IPS DF 19.7 (cell line): Measurements from ENCODE around the gene AMDHD2.

Experiments
- DNase-seq: peaks from one replicate; pipeline ENCODE4 v3.0.0-alpha.2; 2013; ENCODE audit warnings: low read depth, low spot score

The AMDHD2 gene

DNA sequence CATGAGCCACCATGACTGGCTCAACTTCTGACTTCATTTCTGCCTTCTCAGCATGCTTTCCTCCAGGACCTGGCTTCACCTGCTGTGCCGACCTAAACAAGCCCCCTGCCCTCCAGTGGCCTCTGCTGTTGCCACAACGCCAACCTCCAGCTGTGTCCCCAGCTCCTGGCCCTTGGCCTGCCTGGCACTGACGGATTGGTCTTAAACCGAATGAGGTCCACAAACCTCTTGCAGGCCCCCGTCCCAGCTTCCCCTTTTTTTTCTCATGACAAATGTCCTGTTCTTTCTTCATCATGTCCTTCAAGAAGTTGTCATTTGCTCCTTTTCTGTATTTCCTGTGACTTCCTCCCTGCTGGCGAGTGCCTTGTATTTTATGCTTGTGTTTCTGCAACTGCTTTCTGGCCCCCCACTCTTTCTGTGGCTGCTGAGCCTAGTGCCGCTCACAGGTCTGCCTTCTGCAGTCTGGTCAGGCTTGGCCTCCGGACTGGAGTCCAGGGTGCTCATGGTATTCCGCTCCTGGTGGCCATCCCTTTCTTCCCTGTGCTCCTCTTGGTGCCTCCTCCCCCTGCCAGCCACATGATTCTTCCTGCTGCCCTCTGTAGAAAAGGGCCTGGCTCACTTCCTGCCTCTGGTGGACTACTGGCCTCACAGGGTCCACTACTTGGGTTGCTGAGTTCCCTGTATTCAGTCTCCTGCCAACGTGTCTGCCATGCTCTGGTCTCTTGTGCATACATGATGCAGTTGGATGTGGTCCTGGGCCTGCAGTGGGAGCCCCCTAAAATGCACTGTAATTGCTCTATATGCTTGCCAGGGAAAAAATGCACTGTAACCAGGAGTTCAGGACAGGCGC lies 3.6 kb upstream of the AMDHD2 start:
- no peak for DNase-seq

DNA sequence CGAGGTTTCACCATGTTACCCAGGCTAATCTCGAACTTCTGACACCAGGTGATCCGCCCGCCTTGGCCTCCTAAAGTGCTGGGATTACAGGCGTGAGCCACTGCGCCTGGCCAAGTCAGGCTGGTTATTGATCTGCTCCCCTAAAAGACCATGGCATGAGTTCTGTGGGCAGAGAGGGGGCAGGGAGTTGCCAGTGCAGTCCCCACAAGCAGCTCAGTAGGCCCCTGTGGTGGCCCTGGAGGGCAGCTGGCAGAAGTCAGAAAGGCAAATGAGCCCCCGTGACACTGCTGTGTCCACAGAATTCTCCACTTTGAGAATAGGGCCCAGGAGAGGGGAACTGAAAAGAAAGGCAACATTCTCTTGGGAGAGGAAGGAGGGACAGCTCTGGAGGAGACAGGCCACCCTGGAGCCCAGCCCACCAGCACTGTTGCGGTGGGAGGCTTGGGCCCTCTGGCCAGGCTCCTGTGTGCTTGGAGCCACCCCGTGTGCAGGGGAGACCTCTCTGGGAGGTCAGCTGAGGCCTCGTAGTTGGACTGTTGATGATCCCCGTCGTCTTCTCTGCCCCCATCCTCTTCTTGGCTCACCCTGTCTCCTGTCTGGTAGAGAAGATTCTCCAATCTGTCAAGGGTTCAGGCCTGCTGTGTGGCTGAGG lies 2.1 kb upstream of the AMDHD2 start:
- DNase-seq: no peak

DNA sequence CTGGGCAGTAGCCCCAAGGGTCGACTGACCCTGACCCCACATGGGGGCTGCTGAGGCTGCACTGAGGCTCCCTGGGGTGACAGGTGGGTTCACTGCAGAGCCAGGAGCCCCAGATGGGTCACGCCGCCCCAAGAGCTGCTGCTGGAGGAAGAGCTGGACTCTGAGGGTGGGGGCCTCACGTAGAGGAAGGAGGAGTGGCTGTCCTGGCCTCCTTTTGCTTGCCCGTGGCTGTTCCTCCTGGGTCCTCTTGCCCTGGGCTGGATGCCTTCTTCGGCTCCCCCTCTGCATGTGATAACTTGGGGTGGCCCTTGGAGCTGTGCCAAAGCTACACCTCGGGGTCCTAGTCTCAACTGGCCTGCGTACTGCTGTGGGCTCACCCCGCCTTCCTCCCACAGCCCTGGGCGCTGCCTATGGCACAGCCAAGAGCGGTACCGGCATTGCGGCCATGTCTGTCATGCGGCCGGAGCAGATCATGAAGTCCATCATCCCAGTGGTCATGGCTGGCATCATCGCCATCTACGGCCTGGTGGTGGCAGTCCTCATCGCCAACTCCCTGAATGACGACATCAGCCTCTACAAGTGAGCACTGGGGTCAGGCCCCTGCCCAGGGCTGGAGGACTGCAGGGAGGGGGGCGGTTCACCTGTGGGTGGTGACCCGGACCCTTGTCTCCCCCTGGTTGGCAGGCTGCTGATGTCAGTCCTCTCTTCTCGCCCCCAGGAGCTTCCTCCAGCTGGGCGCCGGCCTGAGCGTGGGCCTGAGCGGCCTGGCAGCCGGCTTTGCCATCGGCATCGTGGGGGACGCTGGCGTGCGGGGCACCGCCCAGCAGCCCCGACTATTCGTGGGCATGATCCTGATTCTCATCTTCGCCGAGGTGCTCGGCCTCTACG lies 1.1 kb upstream of the AMDHD2 start:
- DNase-seq: no peak

DNA sequence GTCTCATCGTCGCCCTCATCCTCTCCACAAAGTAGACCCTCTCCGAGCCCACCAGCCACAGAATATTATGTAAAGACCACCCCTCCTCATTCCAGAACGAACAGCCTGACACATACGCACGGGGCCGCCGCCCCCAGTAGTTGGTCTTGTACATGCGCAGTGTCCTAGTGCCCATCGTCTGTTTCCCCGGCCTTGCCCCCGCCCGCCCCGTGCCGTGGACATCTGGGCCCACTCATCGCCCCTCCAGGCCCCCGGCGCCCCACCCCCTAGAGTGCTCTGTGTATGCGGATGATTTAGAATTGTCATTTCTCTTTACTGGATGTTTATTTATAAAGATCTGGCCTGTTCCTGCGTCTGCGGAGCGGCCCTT lies 475 bp upstream of the AMDHD2 start:
- no peak for DNase-seq

DNA sequence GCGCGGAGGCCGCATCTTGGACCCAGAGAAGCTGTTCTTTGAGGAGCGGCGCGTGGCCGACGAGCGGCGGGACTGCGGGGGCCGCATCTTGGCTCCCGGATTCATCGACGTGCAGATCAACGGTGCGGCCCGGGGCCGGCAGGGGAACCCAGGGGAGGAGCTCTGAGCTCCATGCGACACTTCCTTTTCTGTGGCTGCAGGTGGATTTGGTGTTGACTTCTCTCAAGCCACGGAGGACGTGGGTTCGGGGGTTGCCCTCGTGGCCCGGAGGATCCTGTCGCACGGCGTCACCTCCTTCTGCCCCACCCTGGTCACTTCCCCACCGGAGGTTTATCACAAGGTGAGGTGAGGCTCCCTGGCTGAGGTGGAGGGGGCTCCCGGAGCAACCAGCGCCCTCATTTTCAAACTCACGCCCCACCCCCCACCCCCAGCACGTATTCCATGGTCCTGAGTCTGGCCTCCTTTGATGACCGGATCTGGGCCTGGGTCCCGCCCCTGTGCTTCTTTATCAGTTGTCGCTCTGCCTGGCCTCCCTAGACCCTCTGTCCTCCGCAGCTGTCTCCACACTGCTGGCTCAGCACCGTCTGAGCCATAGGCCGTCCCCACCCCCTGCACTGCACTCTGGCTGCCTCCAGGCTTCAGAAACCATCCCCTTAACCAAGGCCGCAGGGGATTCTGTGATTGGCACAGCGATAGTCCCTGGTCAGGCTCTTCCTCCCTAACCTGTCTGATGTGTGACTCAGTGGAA lies 787 bp downstream of the AMDHD2 start:
- no peak for DNase-seq

DNA sequence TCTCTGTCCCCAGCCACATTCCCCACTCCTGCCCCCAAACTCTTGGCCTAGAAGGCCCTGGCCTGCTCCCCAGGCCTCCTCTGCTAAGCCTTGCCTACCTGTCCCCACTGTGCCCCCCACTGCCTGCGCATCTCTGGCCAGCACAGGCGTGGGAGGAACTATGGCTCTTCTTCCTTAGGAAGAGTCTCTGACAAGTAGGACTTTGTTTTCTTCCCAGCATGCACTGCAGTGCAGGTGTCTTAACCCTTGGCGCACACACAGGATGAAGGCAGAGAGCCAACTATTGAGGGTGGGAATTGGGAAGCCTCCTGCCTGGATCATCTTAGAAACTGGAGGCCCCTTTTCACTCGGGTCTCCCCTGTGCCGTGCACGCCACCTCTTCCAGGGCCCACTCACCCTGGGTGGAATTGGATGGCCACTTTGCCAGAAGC lies 3.6 kb downstream of the AMDHD2 start:
- DNase-seq: no peak

DNA sequence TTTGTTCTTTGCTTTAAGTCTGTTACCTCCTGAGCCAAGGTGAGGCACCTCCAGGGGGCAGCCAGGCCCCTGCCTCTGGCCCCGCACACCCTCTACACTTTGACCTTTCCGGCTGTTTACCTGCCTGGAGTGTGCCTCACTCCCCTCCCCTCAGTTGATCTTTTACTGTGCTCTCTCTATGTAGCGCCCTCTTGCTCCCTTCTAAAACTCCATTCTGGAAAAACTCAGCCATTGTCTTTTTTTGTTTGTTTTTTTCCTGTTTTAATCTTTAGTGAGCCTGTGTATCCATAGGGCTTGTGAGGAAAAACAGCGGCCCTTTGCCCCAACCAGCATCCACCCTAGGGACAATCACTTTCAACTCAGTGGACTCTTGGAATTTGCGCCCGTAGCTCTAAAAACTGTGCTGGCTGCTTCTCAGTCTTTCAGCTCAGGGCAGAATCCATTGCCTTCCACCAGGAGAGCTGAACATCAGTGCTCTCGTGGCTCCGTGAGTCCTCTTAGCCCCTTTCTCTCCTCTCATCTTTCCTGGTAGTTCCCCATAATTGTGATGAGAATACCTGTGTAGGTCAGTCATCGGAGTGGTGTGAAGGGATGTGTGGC lies 4.3 kb downstream of the AMDHD2 start:
- no peak for DNase-seq

DNA sequence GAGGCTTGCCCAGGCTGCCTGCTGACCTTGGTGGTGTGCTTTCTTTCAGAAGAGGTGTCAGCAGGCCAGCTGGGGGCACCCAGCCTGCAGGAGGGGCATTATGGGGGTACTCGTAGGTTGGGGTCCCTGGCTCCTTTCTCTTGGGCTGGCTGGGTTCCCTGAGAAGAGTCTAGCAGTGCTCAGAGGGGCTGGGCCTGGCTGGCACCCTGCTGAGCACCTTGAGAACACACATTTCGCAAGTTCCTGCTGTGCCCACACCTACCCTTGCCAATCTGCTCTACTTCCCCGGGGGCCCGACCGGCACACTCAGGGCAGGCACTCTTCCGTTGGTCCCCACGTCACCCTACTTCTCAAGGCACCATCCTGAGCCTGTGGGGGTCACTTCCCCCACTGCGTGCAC lies 6.0 kb downstream of the AMDHD2 start:
- DNase-seq: no peak

DNA sequence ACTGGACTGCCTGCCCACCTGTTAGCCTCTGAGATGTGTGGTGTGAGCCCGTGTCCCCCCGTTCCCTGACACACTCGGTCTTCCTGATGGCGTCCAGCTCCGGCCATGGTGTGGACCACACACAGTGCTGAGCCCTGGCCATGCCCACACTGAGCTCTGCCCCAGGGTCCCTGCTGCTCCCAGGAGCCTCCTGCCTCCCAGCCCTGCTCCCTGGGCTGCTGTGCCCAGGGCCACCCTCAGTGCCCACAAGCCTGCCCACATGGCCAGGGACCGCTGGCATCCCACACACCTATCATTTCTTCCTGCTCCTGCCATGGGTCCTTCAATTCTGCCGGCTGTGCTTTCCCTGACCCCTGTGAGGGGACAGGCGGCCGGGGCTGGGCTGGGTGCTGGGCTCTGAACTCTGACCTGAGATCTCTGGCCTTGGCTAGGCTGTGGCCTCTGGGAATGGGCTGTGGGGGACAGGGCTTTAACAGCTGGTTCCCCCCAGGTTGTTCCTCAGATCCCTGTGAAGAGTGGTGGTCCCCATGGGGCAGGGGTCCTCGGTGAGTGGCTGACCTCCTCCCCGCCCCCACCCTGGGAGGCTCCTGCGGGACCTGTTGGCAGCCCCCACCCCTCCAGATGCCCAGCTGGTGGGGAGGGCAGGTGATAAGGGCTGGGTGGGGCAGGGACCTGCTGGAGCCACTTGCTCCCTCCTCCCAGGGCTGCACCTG lies 7.1 kb downstream of the AMDHD2 start:
- no peak for DNase-seq

DNA sequence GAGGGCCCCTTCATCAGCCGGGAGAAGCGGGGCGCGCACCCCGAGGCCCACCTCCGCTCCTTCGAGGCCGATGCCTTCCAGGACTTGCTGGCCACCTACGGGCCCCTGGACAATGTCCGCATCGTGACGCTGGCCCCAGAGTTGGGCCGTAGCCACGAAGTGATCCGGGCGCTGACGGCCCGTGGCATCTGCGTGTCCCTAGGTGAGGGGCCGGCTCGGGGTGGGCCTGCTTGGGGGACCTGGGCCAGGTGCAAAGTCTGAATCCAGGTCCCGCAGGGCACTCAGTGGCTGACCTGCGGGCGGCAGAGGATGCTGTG lies 7.6 kb downstream of the AMDHD2 start:
- DNase-seq: no peak

DNA sequence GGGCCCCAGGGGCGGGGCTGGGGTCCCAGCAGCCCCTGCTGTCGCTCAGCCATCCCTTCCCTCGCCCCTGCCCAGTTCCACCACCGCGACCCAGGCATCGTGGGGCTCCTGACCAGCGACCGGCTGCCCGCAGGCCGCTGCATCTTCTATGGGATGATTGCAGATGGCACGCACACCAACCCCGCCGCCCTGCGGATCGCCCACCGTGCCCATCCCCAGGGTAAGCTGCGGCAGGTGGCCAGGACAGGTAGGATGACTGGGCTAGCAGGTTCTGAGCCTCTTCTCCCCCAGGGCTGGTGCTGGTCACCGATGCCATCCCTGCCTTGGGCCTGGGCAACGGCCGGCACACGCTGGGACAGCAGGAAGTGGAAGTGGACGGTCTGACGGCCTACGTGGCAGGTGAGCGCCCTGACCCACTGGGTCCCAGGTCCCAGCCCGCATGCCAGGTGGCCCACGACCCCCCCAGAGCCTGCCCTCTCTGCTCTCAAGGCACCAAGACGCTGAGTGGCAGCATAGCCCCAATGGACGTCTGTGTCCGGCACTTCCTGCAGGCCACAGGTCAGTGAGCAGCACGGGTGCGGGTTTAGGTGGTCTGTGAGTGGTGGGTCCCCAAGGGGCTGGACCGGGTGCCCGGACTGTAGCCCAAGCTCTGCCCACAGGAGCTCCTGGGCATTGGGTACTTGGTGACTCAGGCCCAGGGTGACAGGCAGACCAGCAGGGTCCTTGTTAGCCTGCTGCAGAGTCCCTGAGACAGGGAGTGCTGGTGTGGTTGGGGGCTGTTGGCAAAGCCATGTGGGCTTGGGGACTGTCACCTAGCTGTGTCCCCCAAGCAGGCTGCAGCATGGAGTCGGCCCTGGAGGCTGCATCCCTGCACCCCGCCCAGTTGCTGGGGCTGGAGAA lies 8.2 kb downstream of the AMDHD2 start:
- DNase-seq: no peak

DNA sequence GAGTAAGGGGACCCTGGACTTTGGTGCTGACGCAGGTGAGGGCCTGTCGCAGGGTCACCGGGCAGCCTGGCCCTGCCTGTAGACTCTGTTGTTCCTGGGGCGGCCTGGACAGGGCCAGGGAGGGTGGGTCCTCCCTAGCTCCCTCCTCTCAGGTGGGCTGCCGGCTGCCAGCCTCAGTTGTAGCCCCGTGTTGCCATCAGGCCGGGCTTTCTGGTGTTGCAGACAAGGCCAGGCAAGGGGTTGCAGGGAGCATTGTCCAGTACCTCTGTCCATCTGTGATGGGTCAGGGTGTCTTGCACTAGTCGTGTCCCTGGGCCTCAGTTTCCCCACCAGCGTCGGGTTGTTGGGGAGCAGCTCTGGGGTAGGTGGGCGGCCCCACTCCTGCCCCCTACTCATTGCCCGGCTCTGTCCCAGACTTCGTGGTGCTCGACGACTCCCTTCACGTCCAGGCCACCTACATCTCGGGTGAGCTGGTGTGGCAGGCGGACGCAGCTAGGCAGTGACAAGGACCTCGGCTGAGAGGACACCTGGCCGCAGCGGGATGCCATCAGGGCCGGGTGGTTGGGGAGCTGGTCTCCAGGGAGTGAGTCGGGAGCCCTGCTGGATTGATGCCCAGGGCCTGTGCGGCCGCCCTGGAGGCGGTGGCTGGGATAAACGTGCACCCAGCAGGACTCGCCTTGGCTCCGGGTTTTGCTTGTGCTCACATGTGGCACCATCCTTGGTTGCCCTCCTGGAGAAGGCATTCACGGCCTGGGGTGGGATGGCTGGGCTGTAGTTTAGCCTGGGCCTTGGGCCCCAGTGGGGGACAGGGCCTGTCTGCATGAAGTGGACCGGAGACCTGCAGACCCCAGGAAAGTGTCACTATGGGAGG lies 9.1 kb downstream of the AMDHD2 start:
- DNase-seq: no peak

DNA sequence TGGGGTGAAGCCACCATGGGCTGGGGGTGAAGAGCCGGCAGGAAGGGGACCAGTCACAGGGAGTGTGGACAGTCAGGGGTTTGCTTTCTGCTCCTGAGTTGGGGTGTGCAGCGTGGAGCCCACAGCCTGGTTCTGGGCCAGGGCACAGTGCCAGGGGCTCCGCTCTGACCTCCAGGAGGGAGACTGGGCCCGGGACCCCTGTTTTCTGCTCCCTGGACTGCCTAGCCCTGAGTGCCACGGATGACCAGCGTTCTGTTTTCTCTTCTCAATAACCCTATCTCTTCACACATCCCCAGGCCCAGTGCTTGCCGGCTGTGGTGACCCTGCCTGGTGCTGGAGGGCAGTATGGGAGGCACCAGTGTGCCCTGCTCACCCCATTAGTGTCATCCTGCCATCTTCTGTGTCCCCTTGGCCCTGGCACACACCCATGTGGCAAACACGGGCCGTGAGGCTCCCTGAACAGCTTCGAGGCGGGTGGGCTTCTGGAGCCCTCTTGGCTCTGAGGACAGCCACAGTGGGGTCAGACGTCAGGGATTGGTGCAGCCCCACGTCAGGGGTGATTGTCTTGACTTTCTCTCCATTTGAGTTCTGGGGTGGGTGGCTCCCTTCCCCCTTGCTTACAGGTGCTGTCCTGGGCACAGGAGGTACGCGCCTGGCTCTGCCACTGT lies 9.9 kb downstream of the AMDHD2 start:
- DNase-seq: no peak

DNA sequence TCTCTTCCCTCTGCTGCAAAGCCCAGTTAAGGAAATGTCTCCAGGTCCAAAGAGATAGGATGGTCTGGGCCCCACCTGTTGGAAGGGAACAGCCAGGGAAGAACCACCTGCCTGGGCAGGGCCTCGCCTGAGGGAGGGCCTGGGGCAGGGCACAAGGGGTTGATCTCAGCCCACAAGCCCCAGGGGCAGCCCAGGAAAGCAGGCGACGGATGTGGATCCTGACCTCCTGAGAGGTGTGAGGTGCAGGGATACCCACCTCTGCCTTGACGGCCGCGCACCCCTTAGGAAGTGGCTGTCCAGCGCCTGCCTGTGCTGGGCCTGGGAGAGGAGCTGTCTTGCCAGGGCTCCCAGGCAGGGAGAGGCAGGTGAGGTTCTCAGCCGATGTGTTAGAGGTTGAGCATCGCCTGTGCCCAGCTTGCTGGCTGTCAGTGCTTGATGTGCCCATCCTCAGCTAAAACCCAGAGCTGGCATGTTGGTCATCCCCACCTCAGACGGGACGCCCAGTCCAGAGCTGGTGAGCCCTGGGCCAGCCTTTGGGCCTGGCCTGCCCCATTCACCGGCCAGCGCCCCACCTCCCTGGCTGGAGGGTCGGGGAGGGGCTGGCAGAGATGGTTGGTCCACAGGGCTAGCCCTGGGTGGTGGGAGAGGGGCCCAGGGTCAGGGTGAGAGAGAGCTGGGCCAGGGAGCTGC lies 10.6 kb downstream of the AMDHD2 start:
- DNase-seq: no peak

DNA sequence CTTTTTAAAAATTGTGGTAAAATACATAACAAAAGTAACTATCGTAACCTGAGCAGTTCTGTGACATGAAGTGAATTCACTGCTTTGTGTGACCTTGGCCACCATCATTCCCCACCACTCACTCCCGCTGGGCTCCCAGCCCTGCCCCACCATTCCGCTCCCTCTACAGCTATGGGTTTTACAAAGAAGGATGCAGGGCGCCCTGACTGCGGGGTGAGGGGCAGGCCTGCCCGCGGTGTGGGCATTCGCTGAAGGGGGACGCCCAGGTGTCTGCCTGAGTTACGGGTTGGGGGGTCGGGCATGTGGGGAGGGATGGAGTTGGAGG lies 11.2 kb downstream of the AMDHD2 start, which contains the start of gene CEMP1:
CEMP1 (minus strand) TSS at position 38 of the 325 bp plus-strand sequence. CDS start 335 bp downstream, outside the sequence.
- no peak for DNase-seq

DNA sequence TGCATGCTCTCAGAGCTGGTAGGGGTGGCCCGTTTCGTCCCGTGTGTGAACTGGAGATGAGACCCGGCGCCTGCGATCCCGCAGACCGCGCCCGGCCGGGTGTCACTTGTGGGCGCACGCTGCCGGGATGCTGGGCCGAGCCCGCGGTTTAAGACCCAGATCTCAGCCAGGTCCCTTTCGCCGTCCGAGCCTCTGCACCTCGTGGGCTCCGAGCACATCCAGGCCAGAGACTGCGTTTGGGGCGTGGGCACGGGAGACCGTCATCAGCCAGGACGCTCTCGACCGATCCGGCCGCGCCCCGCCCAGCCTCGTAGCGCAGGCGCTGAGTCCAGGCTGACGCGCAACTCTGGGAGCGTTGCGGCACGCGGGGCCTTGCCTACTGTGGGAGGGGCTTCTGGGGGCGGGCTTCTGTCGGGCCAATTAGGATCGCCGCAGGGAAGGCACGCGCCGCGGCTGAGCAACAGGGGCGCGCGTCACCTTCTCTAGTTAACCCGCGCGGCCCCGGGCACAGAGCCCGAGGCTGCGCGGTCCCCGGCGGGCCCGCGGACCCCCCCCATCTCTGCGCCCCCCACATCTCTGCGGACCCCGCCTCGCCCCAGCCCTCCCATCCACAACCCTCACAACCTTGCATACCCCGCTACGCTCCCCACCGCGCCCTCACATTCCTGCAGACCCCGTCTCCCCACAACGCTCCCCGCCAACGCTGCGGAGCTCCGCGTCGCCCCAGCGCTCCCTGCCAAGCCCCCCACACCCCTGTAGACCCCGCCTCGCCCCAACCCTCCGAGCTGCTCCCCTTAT lies 11.7 kb downstream of the AMDHD2 start:
- no peak for DNase-seq
